Stimulated activated CD8-positive, alpha-beta memory T cell treated with anti-CD3 and anti-CD28 coated beads, Interleukin-7, amount 100 ng/mL, for 48 hours (primary cell): ENCODE measurements around the gene TRIM33.
A peak's percentile ranks its signal among the peaks of the same experiment; 100 is the strongest.
"Not testable (repeated sequence)": the region's sequence is repeated elsewhere in the genome, so short reads cannot be mapped to it uniquely, and the experiment has no call there.

Experiments used
- DNase-seq, 2 donors: peaks; one replicate each; pipeline ENCODE4 v3.0.0-alpha.2; 2020; ENCODE audit warnings: low read depth in 1 of 2; ENCODE audit errors: extremely low read depth in 1 of 2

The TRIM33 gene

GRCh38 chr1:114363230-114363629 lies 147.8 kb downstream of the TRIM33 start:
- DNase-seq, result not testable (repeated sequence)

DNA sequence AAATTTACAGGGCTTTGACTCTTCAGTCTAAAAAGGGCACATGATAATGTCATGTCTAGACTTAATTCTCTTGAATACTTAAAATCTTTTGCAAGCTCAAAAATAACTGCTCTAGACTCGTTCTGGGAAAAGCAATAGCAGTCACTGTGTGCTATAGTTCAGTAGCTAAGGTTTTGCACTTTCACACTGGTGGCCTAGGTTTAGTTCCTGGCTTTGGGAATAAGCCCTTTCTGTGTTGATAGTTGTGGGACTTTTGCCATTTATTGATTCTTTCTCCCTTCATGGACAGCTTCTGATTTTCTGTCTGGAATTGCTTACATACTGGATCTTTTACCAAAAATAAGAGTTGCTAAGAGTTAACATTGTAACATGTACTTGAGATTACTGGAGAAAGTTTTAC lies 151.2 kb downstream of the TRIM33 start:
- no peak for DNase-seq

GRCh38 chr1:114355240-114355639 lies 155.8 kb downstream of the TRIM33 start:
- DNase-seq, result no peak

- no peak for DNase-seq
Measured at GRCh38 chr1:114353262-114353661, 157.7 kb downstream of the TRIM33 start.

- DNase-seq, result no peak
Measured at GRCh38 chr1:114352797-114353196, 158.2 kb downstream of the TRIM33 start.

DNA sequence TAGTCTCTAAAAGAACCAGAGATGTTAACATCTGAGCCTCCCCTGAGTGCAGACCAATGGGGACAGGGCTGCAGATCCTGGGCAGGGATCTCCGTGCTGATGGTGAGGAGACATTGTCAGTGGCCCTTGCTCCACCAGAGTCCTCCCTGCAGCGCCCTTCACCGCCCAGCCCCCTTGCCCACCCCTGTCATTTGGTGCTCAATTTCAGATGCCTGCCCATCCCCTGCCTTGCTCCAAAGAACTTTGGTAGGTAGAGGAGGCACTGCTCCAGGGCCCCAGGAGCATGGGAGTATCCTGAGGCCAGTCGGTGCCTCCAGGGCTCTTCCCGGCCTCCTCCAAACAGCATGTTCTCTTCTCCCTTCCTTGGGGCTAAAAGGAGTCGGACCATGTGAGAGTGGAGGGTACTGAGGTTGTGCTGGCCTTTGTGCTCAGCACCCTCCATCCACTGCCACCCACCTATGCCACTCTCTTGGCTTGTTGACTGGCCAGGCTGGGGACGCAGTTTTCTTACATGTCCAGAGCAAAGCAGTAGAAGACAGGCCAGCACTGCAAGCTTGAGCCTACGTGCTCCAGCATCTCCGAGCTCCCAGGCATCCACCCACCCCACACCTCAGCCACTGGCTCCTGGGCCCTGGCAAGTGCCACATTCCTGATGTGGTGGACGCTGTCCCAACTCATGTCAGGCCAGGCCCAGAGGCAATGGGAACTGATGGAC lies 160.1 kb downstream of the TRIM33 start:
- no peak for DNase-seq

DNA sequence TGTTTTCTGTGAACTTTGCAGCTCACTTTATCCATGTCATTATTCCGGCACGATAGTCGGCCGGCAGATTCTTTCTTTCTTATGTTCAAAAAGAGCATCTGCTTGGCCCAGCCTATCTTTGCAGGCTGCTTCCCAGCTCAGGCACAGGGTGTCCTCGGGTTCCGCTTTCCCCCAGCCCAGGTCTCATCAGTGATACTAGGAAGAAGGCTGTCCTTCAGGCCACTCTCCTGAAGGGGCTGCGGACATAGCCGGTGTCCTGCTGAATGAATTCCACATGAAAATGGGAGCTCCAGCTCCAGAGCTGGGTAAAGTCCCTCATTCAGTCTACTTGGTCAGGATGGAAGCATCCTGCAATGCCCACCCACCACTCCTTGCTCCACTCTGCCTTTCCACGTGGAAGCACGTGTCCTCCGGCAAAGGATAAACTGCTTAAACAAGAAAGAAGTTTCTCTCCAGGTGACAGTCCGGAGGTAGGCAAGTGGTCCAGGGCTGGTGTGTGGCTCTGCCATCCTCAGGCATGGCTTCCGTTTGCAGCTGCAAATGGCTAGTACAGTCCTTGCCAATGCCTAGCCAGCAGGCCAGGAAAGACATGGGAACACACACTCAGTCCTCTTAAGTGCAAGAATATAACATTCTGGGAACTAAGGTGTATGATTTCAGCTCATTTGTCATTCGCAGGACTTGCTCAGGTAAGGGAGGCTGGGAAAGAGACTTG lies 161.0 kb downstream of the TRIM33 start:
- DNase-seq, result no peak

DNA sequence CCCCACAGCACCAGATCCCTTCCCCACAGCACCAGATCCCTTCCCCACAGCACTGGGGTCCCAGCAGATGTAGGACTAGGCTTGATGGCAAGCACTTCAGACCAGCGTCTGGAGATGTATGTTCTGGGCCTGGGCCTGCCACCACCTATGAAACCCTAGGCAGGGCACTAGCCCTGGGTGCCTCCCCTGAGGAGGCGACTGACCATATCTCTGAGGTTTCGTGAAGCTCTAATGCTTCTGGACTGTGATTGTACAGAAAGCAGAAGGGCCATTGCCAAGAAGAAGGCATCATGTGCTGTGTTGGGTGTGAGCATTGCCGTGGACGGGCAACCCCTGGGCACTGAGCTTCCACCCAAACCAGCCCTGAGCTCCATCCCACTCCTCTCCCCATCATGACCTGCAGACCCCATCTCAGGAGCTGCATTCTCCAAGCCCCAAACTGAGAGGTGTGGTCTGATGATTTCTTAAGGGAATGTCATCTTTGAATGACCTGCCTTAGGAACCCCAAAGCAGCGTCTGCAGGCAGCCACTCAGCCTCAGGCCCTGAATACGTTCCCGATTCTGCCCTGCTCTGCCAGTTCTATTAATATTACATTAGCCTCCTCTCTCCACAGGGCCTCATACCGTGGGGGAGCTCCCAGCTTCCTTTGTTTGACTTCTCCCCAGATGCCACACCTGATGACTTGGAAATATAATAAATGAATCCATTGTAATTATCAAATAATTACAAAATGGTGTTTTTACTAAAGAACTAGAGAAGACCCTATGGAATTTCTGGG lies 163.4 kb downstream of the TRIM33 start:
- DNase-seq, result no peak

GRCh38 chr1:114346480-114347029 lies 164.4 kb downstream of the TRIM33 start:
- DNase-seq, result peak; percentile 90 to 95

GRCh38 chr1:114345930-114346479 lies 165.0 kb downstream of the TRIM33 start:
- no peak for DNase-seq

GRCh38 chr1:114344656-114345055 lies 166.3 kb downstream of the TRIM33 start:
- DNase-seq, result no peak
